ENCODE results near the gene SMDT1.

The SMDT1 gene

DNA sequence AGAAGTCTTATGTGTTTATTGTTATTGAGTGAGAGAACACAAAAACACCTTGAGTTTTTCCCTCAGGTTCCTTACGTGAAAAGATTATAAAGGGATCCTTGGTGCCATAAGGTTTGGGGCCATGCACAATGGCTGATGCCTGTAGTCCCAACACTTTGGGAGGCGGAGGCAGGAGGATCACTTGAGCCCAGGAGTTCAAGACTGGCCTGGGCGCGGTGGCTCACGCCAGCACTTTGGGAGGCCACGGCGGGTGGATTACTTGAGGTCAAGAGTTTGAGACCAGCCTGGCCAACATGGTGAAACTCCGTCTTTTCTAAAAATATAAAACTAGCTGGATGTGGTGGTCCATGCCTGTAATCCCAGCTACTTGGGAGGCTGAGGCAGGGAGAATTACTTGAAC lies 5.4 kb downstream of the SMDT1 start:
- no peak for TF ChIP-seq EZH2phosphoT487 (IDR thresholded peaks at IDR 0.05; ENCODE audit: low read length)
- no peak for TF ChIP-seq CTCF (IDR thresholded peaks at IDR 0.05; ENCODE audit: low read length)
- TF ChIP-seq EZH2 (optimal IDR thresholded peaks at IDR 0.05; ENCODE audit: low read depth, low read length): no peak
- H3K36me3 ChIP-seq (replicated peaks; ENCODE audit: insufficient read depth, low read length): peaks cover 18% of the 10 kb centered on the region
- H3K4me2 ChIP-seq (ENCODE audit: low read depth, low read length): no peak overlapping the region
- no peaks in the 10 kb centered on the region for H3K27me3 ChIP-seq (replicated peaks; ENCODE audit: insufficient read depth, low read length)
- H3K27ac ChIP-seq (ENCODE audit: low read length): no peak overlapping the region
- H2AFZ ChIP-seq (ENCODE audit: low read length): no peak overlapping the region
- H3K79me2 ChIP-seq (ENCODE audit: low read length): peaks cover 82% of the 10 kb centered on the region
- H3K9me3 ChIP-seq (replicated peaks; ENCODE audit: insufficient read depth, low read length): no peaks in the 10 kb centered on the region
- H3K9ac ChIP-seq (ENCODE audit: low read length): no peak overlapping the region
- peaks cover 20% of the 10 kb centered on the region for H3F3A ChIP-seq (ENCODE audit: insufficient read depth, low read length)
- H3K4me1 ChIP-seq (ENCODE audit: low read length): peaks cover 9% of the 10 kb centered on the region
- H3K9me2 ChIP-seq (replicated peaks; ENCODE audit: insufficient read depth, low read length): no peaks in the 10 kb centered on the region
- H3K4me3 ChIP-seq (ENCODE audit: low read length): no peak overlapping the region
- H4K20me1 ChIP-seq (ENCODE audit: insufficient read depth, low read length): no peaks in the 10 kb centered on the region
- no peak for DNase-seq

DNA sequence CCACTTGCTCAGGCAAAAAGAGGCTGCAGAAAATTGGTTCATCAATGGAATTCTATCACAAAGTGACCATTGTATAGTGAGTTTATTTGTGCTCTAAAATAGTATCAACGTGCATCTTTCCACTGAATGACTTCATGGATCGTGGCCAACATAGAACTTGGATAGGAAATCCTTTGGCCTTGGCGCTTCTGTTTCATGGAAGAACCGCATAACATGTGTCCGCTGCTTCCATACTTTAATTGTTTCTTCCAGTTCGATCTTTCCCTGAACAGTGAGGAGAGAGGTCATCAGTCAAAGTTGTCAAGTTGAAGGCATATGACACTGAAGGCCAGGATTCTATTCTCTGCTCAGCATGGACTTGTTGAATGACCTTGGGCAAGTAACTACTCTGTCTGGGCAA lies 6.6 kb downstream of the SMDT1 start:
- Histone ChIP-seq H3F3A (ENCODE audit: insufficient read depth, low read length) (peaks cover 19% of the 10 kb centered on the region), H3K27ac (ENCODE audit: low read length) (no peak overlapping the region), H3K4me1 (ENCODE audit: low read length) (peaks cover 5% of the 10 kb centered on the region), H2AFZ (ENCODE audit: low read length) (no peak overlapping the region), H3K27me3 (replicated peaks; ENCODE audit: insufficient read depth, low read length) (no peaks in the 10 kb centered on the region), H3K79me2 (ENCODE audit: low read length) (peaks cover 77% of the 10 kb centered on the region), H3K9me2 (replicated peaks; ENCODE audit: insufficient read depth, low read length) (no peaks in the 10 kb centered on the region), H4K20me1 (ENCODE audit: insufficient read depth, low read length) (no peaks in the 10 kb centered on the region), H3K36me3 (replicated peaks; ENCODE audit: insufficient read depth, low read length) (peaks cover 18% of the 10 kb centered on the region), H3K4me2 (ENCODE audit: low read depth, low read length) (no peak overlapping the region), H3K9me3 (replicated peaks; ENCODE audit: insufficient read depth, low read length) (no peaks in the 10 kb centered on the region), H3K4me3 (ENCODE audit: low read length) (no peak overlapping the region), H3K9ac (ENCODE audit: low read length) (no peak overlapping the region)
- no peak for DNase-seq
- no peak for TF ChIP-seq EZH2 (optimal IDR thresholded peaks at IDR 0.05; ENCODE audit: low read depth, low read length)
- no peak for TF ChIP-seq CTCF (IDR thresholded peaks at IDR 0.05; ENCODE audit: low read length)
- no peak for TF ChIP-seq EZH2phosphoT487 (IDR thresholded peaks at IDR 0.05; ENCODE audit: low read length)

DNA sequence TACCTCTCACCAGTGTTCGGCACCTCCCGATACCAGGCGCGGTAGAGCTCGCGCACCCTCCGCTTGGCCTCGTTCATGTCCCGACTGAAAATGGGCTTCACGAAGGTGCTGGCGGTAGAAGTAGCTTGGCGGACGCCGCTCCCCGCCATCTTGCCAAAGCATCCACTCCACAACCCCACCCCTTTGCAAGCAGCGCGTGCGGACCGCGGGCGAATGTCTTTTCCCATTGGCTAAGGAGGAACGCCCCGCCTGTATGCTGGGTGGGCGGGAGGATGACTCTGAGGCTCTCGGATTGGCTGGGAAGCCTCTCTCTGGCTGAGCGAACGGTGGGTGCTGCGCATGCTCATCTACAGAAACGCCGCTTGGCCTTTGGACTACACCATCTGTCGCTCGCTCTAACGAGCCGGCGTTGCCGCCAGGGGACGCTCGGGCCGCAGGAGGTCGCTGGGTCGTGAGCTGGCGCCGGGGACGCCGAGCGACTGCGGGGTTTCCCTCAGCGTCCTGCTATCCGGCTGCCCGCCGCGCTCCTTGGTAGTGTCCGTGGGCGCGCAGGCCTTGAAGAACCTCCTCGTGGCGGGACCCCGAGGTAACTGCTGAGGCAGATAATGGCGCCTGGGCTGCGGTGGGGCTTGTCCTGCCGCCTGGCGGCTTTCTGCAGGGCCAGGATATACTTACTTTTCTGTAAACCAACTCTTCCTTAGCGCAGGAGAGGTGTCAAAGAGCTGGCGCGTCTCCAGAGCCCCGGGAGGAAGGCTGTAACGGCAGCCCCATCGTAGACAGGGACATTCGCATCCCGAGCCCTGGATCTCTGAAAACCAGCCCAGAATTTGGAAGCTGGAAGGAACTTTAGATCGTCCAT lies 11.3 kb downstream of the SMDT1 start, which contains the start of gene NDUFA6:
Gene NDUFA6, minus strand, starts transcription at position 177 of the 859 bp plus-strand sequence. Its CDS starts 28 bp downstream, at position 149.
- H2AFZ ChIP-seq (ENCODE audit: low read length): peak within 1 kb of the TSS; percentile 85
- peak within 1 kb of the TSS; percentile 97 for H3K9ac ChIP-seq (ENCODE audit: low read length)
- peak; percentile 99 for DNase-seq
- peak within 1 kb of the TSS; percentile 90 for H3K27ac ChIP-seq (ENCODE audit: low read length)
- peaks cover 10% of the 10 kb centered on the region for H3K4me1 ChIP-seq (ENCODE audit: low read length)
- H3K4me2 ChIP-seq (ENCODE audit: low read depth, low read length): peak within 1 kb of the TSS; percentile 87
- no peaks in the 10 kb centered on the region for H3K9me3 ChIP-seq (replicated peaks; ENCODE audit: insufficient read depth, low read length)
- peaks cover 17% of the 10 kb centered on the region for H3K36me3 ChIP-seq (replicated peaks; ENCODE audit: insufficient read depth, low read length)
- H3K9me2 ChIP-seq (replicated peaks; ENCODE audit: insufficient read depth, low read length): no peaks in the 10 kb centered on the region
- H3K79me2 ChIP-seq (ENCODE audit: low read length): peaks cover 40% of the 10 kb centered on the region
- peaks cover 16% of the 10 kb centered on the region for H3F3A ChIP-seq (ENCODE audit: insufficient read depth, low read length)
- TF ChIP-seq CTCF (IDR thresholded peaks at IDR 0.05; ENCODE audit: low read length) (peak; percentile 95), EZH2 (optimal IDR thresholded peaks at IDR 0.05; ENCODE audit: low read depth, low read length) (no peak)
- H3K4me3 ChIP-seq (ENCODE audit: low read length): peak within 1 kb of the TSS; percentile 100
- H3K27me3 ChIP-seq (replicated peaks; ENCODE audit: insufficient read depth, low read length): no peaks in the 10 kb centered on the region
- no peaks in the 10 kb centered on the region for H4K20me1 ChIP-seq (ENCODE audit: insufficient read depth, low read length)
